Measurements from ENCODE around the gene BCL2L12. TPM values are rescaled to one million over a fixed set of nuclear protein-coding genes. Genes with fewer than 3 reads are reported as not detected.
A peak's percentile ranks its signal among the peaks of the same experiment; 100 is the strongest.

Gene BCL2L12
- total RNA-seq, 2 donors from 2014 or later = 2.5 to 3.0 TPM

GRCh38 chr19:49663224-49663623 lies 2.5 kb upstream of the BCL2L12 start:
- H3K4me1 ChIP-seq (ENCODE audit: control insufficient read depth in 1 of 2, low read depth in 2 of 2) = peaks cover 10 to 18% of the 10 kb centered on the region in 2 donors
- no peak for TF ChIP-seq CTCF (IDR thresholded peaks at IDR 0.05)
- DNase-seq (ENCODE audit: low spot score) (no peak), ATAC-seq (ENCODE audit: insufficient number of reproducible peaks, low FRiP score, low read depth) (no peak)
- H3K9me3 ChIP-seq = no peaks in the 10 kb centered on the region
- no peak overlapping the region for H3K27ac ChIP-seq
- no peak overlapping the region for H3K4me3 ChIP-seq
- peaks cover 33% of the 10 kb centered on the region for H3K36me3 ChIP-seq
- no peaks in the 10 kb centered on the region for H3K27me3 ChIP-seq (replicated peaks; ENCODE audit: insufficient read depth)

GRCh38 chr19:49664171-49665035 lies 1.3 kb upstream of the BCL2L12 start:
- peak; percentile 39 for ATAC-seq (ENCODE audit: insufficient number of reproducible peaks, low FRiP score, low read depth)
- H3K27ac ChIP-seq = peak overlapping the region; percentile 80 to 93
- peak; percentile 53 for DNase-seq (ENCODE audit: low spot score)
- H3K27me3 ChIP-seq (replicated peaks; ENCODE audit: insufficient read depth) = no peaks in the 10 kb centered on the region
- H3K4me3 ChIP-seq = peak overlapping the region; percentile 89
- no peaks in the 10 kb centered on the region for H3K9me3 ChIP-seq
- peaks cover 23% of the 10 kb centered on the region for H3K36me3 ChIP-seq
- peak; percentile 47 for TF ChIP-seq CTCF (IDR thresholded peaks at IDR 0.05)
- H3K4me1 ChIP-seq (ENCODE audit: control insufficient read depth in 1 of 2, low read depth in 2 of 2) = peaks cover 10 to 18% of the 10 kb centered on the region in 2 donors

GRCh38 chr19:49665036-49665350 lies 740 bp upstream of the BCL2L12 start:
- no peak for TF ChIP-seq CTCF (IDR thresholded peaks at IDR 0.05)
- H3K36me3 ChIP-seq = peaks cover 20% of the 10 kb centered on the region

GRCh38 chr19:49666120-49666444 lies 349 bp downstream of the BCL2L12 start:
- TF ChIP-seq CTCF (IDR thresholded peaks at IDR 0.05) = no peak
- no peaks in the 10 kb centered on the region for H3K9me3 ChIP-seq
- ATAC-seq (ENCODE audit: insufficient number of reproducible peaks, low FRiP score, low read depth) = no peak
- peak overlapping the region in 1 of 2 donors; percentile 93 for H3K27ac ChIP-seq
- H3K4me1 ChIP-seq (ENCODE audit: control insufficient read depth in 1 of 2, low read depth in 2 of 2) = peaks cover 10 to 18% of the 10 kb centered on the region in 2 donors
- DNase-seq (ENCODE audit: low spot score) = no peak
- peak overlapping the region; percentile 89 for H3K4me3 ChIP-seq
- no peaks in the 10 kb centered on the region for H3K27me3 ChIP-seq (replicated peaks; ENCODE audit: insufficient read depth)
- H3K36me3 ChIP-seq = peaks cover 16% of the 10 kb centered on the region

More at GRCh38 chr19:49665036-49665350, 740 bp upstream of the BCL2L12 start:
- no peaks in the 10 kb centered on the region for H3K27me3 ChIP-seq (replicated peaks; ENCODE audit: insufficient read depth)
- peaks cover 10 to 18% of the 10 kb centered on the region in 2 donors for H3K4me1 ChIP-seq (ENCODE audit: control insufficient read depth in 1 of 2, low read depth in 2 of 2)
- H3K27ac ChIP-seq = peak overlapping the region; percentile 80 to 93
- H3K9me3 ChIP-seq = no peaks in the 10 kb centered on the region
- peak overlapping the region; percentile 89 for H3K4me3 ChIP-seq
- no peak for ATAC-seq (ENCODE audit: insufficient number of reproducible peaks, low FRiP score, low read depth)
- DNase-seq (ENCODE audit: low spot score) = no peak

GRCh38 chr19:49667473-49667872 lies 1.7 kb downstream of the BCL2L12 start:
- no peak for DNase-seq (ENCODE audit: low spot score)
- H3K4me3 ChIP-seq = no peak overlapping the region
- H3K9me3 ChIP-seq = no peaks in the 10 kb centered on the region
- no peaks in the 10 kb centered on the region for H3K27me3 ChIP-seq (replicated peaks; ENCODE audit: insufficient read depth)
- no peak overlapping the region for H3K27ac ChIP-seq
- ATAC-seq (ENCODE audit: insufficient number of reproducible peaks, low FRiP score, low read depth) = no peak
- peaks cover 7% of the 10 kb centered on the region for H3K36me3 ChIP-seq
- TF ChIP-seq CTCF (IDR thresholded peaks at IDR 0.05) = no peak
- peaks cover 10 to 23% of the 10 kb centered on the region in 2 donors for H3K4me1 ChIP-seq (ENCODE audit: control insufficient read depth in 1 of 2, low read depth in 2 of 2)

Data from thoracic aorta (tissue), 2 donors.